CD8-positive, alpha-beta memory T cell (primary cell): ENCODE data around the gene ADGRD2. TPM values are rescaled to one million over a fixed set of nuclear protein-coding genes. Genes with fewer than 3 reads are reported as not detected.
"Not testable (repeated sequence)": the region's sequence is repeated elsewhere in the genome, so short reads cannot be mapped to it uniquely, and the experiment has no call there.

Experiments
- CTCF ChIA-PET: fragments of 350-600 bp; sonication (Branson Sonifier 250); formaldehyde crosslinking; loops from one replicate; lab custom pipeline; 2021; ENCODE audit warnings: antibody characterized with exemption; lab: Charles Lee
- POLR2A ChIA-PET: fragments of 350-600 bp; sonication (Branson Sonifier 250); formaldehyde crosslinking; loops from one replicate; lab custom pipeline; 2021; ENCODE audit warnings: antibody characterized with exemption; lab: Charles Lee
- DNase-seq, 5 donors: peaks; one replicate each; pipeline versions ENCODE4 v3.0.0 to v3.0.0-alpha.2; 2020 to 2022; ENCODE audit warnings: mixed read lengths in 1 of 5
- H3K27ac ChIP-seq: one replicate; pipeline ENCODE4 v1.7.0; 2013; ENCODE audit warnings: low read depth, mild to moderate bottlenecking, low read length, moderate library complexity
- H3K27me3 ChIP-seq: 2 replicates; pipeline ENCODE4 v1.7.0; 2013; ENCODE audit warnings: low read length, mild to moderate bottlenecking; ENCODE audit not compliant: insufficient read depth, poor library complexity, severe bottlenecking
- H3K36me3 ChIP-seq: 2 replicates; pipeline ENCODE4 v1.7.0; 2013; ENCODE audit warnings: mild to moderate bottlenecking, low read length, moderate library complexity; ENCODE audit not compliant: insufficient read depth
- H3K4me1 ChIP-seq: 2 replicates; pipeline ENCODE4 v1.7.0; 2013; ENCODE audit warnings: mild to moderate bottlenecking, low read length, moderate library complexity; ENCODE audit not compliant: insufficient read depth
- H3K4me3 ChIP-seq: 2 replicates; pipeline ENCODE4 v1.7.0; 2013; ENCODE audit warnings: mild to moderate bottlenecking, low read length
- H3K9me3 ChIP-seq: 2 replicates; pipeline ENCODE4 v1.7.0; 2013; ENCODE audit warnings: mild to moderate bottlenecking, low read length
- H3K27ac Mint-ChIP-seq, 8 donors: one replicate each; pipeline ENCODE4 v1.8.0; 2020 to 2021; ENCODE audit warnings: mixed read lengths in 8 of 8, mild to moderate bottlenecking in 6 of 8, inconsistent platforms in 3 of 8, moderate library complexity in 3 of 8
- H3K27me3 Mint-ChIP-seq, 2 donors: one replicate each; pipeline ENCODE4 v1.8.0; 2020 to 2021; ENCODE audit warnings: mixed read lengths in 2 of 2, mild to moderate bottlenecking in 1 of 2, moderate library complexity in 1 of 2
- H3K36me3 Mint-ChIP-seq, 3 donors: one replicate each; pipeline ENCODE4 v1.8.0; 2020 to 2021; ENCODE audit warnings: mixed read lengths in 3 of 3, inconsistent platforms in 1 of 3, mild to moderate bottlenecking in 1 of 3
- H3K4me1 Mint-ChIP-seq, 3 donors: one replicate each; pipeline ENCODE4 v1.8.0; 2020 to 2021; ENCODE audit warnings: mixed read lengths in 3 of 3, inconsistent platforms in 1 of 3, mild to moderate bottlenecking in 1 of 3
- H3K4me3 Mint-ChIP-seq, 7 donors: one replicate each; pipeline ENCODE4 v1.8.0; 2020 to 2021; ENCODE audit warnings: mixed read lengths in 7 of 7, mild to moderate bottlenecking in 6 of 7, moderate library complexity in 4 of 7, inconsistent platforms in 2 of 7
- H3K9me3 Mint-ChIP-seq, 5 donors: one replicate each; pipeline ENCODE4 v1.8.0; 2020 to 2022; ENCODE audit warnings: mixed read lengths in 5 of 5, mild to moderate bottlenecking in 3 of 5, moderate library complexity in 2 of 5, inconsistent platforms in 1 of 5
- polyA plus RNA-seq: library from polyadenylated mRNA; unstranded; fragments of 300-500 nt; fragmentation: Illumina TruSeq; gene quantifications from one replicate; pipeline ENCODE4 v1.2.3, GENCODE V29; 2021
- total RNA-seq, 2 experiments: library from RNA; stranded (reverse); gene quantifications; one replicate each; pipeline ENCODE4 v1.2.3, GENCODE V29; 2021

ADGRD2 gene
- total and polyA plus RNA-seq, 3 experiments from 2014 or later, result not detected

DNA sequence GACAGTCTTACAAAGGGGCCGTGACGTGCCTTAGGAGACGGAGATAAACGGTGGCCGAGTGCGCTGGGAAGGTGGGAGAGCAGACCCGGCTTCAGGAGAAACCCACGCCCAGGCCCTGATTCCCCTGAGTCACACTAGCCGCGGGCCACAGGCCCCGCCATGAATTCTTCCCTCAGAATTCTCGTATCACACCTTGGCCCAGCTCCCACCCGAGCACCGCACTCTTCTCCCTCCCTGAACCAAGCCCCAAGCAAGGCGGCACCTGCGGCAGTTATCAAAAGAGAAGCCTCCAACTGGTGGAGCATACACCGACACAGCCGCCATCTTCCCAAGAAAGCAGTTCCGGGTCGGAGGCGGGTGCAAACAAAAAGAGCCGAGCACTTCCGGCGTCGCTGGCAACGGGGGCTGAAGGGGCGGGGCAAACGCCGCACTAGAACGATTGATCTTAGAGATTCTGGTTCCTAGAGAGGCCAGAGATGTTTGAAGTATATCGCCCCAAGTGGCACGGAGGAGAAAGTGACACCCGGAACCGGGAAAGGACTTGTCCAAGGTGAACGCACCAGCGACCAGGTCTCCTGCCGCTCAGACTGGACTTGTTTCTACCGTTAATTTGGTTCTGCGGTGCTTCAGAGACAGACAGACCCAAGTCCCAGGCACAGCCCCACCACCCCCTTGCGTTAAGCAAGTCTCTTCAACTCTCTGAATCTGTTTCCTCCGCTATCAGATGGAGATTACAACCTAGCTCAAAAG, 35.0 kb upstream of the ADGRD2 start, which contains the start of gene PSMB7:
Gene PSMB7, minus strand, starts transcription at position 341 of the 750 bp plus-strand sequence. Its CDS starts 17 bp downstream, at position 324.
- H3K27ac ChIP-seq, result peak within 1 kb of the TSS; percentile 78
- H3K9me3 ChIP-seq, result no peaks in the 10 kb centered on the region
- peaks cover 31% of the 10 kb centered on the region for H3K36me3 ChIP-seq
- H3K9me3 Mint-ChIP-seq, result peaks cover 0 to 4% (median 2%) of the 10 kb centered on the region in 5 donors
- H3K27ac Mint-ChIP-seq, result peak within 1 kb of the TSS; percentile 82 to 98 (median 97)
- no peaks in the 10 kb centered on the region for H3K27me3 Mint-ChIP-seq
- H3K4me3 Mint-ChIP-seq, result peak within 1 kb of the TSS; percentile 95 to 99 (median 98)
- ChIA-PET CTCF (interaction anchor here (1.2 kb wide), 1 partner anchor 18 kb away, joined by 3 read pairs; no protein-coding TSS in a partner anchor), POLR2A (interaction anchor here (0.8 kb wide), 1 partner anchor 206 kb away, joined by 3 read pairs; no protein-coding TSS in a partner anchor)
- H3K27me3 ChIP-seq, result no peaks in the 10 kb centered on the region
- H3K36me3 Mint-ChIP-seq, result peaks cover 6 to 44% (median 24%) of the 10 kb centered on the region in 3 donors
- peak; percentile 94 to 98 (median 96) for DNase-seq
- H3K4me3 ChIP-seq, result peak within 1 kb of the TSS; percentile 83
- H3K4me1 ChIP-seq, result peaks cover 17% of the 10 kb centered on the region
- peaks cover 38 to 49% (median 48%) of the 10 kb centered on the region in 3 donors for H3K4me1 Mint-ChIP-seq

GRCh38 chr9:124415852-124416484, 34.3 kb upstream of the ADGRD2 start:
- peak overlapping the region; percentile 95 to 99 (median 98) for H3K4me3 Mint-ChIP-seq
- no peaks in the 10 kb centered on the region for H3K9me3 ChIP-seq
- H3K36me3 Mint-ChIP-seq, result peaks cover 6 to 38% (median 22%) of the 10 kb centered on the region in 3 donors
- H3K4me3 ChIP-seq, result peak overlapping the region; percentile 44
- no peak overlapping the region for H3K27ac ChIP-seq
- no peaks in the 10 kb centered on the region for H3K27me3 ChIP-seq
- H3K36me3 ChIP-seq, result peaks cover 26% of the 10 kb centered on the region
- peak overlapping the region in 5 of 8 donors; percentile 82 to 98 (median 97) for H3K27ac Mint-ChIP-seq
- no peaks in the 10 kb centered on the region for H3K27me3 Mint-ChIP-seq
- ChIA-PET POLR2A (no interaction called here), CTCF (no interaction called here)
- H3K9me3 Mint-ChIP-seq, result peaks cover 0 to 4% (median 2%) of the 10 kb centered on the region in 5 donors
- DNase-seq, result no peak
- peaks cover 36 to 49% (median 47%) of the 10 kb centered on the region in 3 donors for H3K4me1 Mint-ChIP-seq
- H3K4me1 ChIP-seq, result peaks cover 17% of the 10 kb centered on the region

DNA sequence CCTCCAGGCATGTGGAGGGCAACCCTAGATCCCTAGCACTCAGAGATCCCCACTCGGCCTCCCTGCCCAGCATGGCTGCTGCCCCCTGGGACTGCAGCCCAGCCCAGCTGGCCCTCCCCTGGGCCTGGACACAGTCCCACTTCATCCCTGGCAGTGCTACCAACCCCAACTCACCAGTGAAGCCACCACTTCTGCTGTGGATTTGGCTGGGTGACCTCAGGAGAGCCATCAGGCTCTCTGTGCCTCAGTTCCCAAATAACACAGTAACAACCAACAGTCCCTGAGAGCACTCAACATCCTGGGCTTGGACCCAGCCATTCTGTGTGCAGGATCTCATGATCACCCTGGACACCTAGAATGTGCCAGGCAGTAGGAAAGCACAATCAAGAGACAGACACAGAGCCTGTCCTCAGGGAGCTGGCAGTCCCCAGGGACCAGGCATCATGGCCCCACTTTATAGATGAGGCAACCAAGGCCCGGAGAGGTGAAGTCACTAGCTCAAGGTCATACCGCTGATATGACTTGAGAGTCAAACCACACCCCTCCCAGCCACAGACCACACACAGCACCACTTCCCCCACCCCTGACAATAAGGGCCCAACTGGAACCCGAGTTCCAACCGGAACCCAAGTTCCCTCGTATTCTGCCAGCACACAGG, 30.3 kb upstream of the ADGRD2 start:
- Histone ChIP-seq H3K9me3 (no peaks in the 10 kb centered on the region), H3K4me3 (no peak overlapping the region), H3K27ac (no peak overlapping the region), H3K27me3 (no peaks in the 10 kb centered on the region), H3K36me3 (no peaks in the 10 kb centered on the region), H3K4me1 (peaks cover 5% of the 10 kb centered on the region)
- peaks cover 15 to 26% (median 19%) of the 10 kb centered on the region in 3 donors for H3K4me1 Mint-ChIP-seq
- H3K27me3 Mint-ChIP-seq, result peaks cover 0 to 6% of the 10 kb centered on the region in 2 donors
- peaks cover 0 to 4% (median 2%) of the 10 kb centered on the region in 5 donors for H3K9me3 Mint-ChIP-seq
- peak overlapping the region in 3 of 8 donors; percentile 24 to 81 (median 26) for H3K27ac Mint-ChIP-seq
- CTCF ChIA-PET, result interaction anchor here (1.2 kb wide), 1 partner anchor 11 kb away, joined by 4 read pairs; no protein-coding TSS in a partner anchor
- no peak for DNase-seq
- H3K4me3 Mint-ChIP-seq, result no peak overlapping the region
- POLR2A ChIA-PET, result no interaction called here
- peaks cover 0 to 4% (median 2%) of the 10 kb centered on the region in 3 donors for H3K36me3 Mint-ChIP-seq

GRCh38 chr9:124420991-124421543, 29.2 kb upstream of the ADGRD2 start:
- H3K36me3 ChIP-seq, result no peaks in the 10 kb centered on the region
- H3K9me3 Mint-ChIP-seq, result no peaks in the 10 kb centered on the region
- no peak for DNase-seq
- H3K9me3 ChIP-seq, result no peaks in the 10 kb centered on the region
- H3K4me1 ChIP-seq, result no peaks in the 10 kb centered on the region
- H3K27me3 Mint-ChIP-seq, result peaks cover 0 to 6% of the 10 kb centered on the region in 2 donors
- H3K27me3 ChIP-seq, result no peaks in the 10 kb centered on the region
- H3K4me1 Mint-ChIP-seq, result peaks cover 8 to 18% (median 12%) of the 10 kb centered on the region in 3 donors
- no peak overlapping the region for H3K4me3 ChIP-seq
- H3K36me3 Mint-ChIP-seq, result no peaks in the 10 kb centered on the region
- H3K27ac Mint-ChIP-seq, result no peak overlapping the region
- no peak overlapping the region for H3K4me3 Mint-ChIP-seq
- CTCF ChIA-PET, result no interaction called here
- POLR2A ChIA-PET, result no interaction called here
- H3K27ac ChIP-seq, result no peak overlapping the region

DNA sequence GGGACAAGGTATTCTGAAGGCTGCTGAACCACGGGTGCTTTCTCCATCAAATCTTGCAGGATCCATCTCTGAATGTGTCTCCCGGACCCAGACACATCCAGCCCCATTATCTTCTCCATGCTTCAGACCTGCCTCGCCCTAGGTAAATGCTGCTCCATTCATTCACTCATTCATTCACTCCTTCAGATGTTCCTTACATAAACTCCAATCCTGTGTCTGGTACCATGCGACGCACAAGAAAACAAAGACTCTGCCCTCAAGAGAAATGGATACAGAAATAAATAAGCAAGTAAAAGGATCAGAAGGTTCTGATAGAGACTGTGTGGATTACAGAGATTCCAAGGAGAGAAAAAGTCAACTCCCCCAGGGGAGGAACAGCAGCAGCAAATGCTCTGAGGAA, 27.1 kb upstream of the ADGRD2 start:
- Mint-ChIP-seq H3K4me1 (peaks cover 8 to 18% (median 12%) of the 10 kb centered on the region in 3 donors), H3K4me3 (no peak overlapping the region), H3K9me3 (no peaks in the 10 kb centered on the region), H3K36me3 (no peaks in the 10 kb centered on the region), H3K27ac (no peak overlapping the region), H3K27me3 (peaks cover 0 to 6% of the 10 kb centered on the region in 2 donors)
- Histone ChIP-seq H3K4me1 (no peaks in the 10 kb centered on the region), H3K36me3 (no peaks in the 10 kb centered on the region), H3K27ac (no peak overlapping the region), H3K4me3 (no peak overlapping the region), H3K9me3 (no peaks in the 10 kb centered on the region), H3K27me3 (no peaks in the 10 kb centered on the region)
- ChIA-PET CTCF (no interaction called here), POLR2A (no interaction called here)
- DNase-seq, result no peak

GRCh38 chr9:124423591-124423990, 26.7 kb upstream of the ADGRD2 start:
- H3K4me3 ChIP-seq, result no peak overlapping the region
- no peaks in the 10 kb centered on the region for H3K4me1 ChIP-seq
- no peaks in the 10 kb centered on the region for H3K9me3 Mint-ChIP-seq
- H3K4me1 Mint-ChIP-seq, result peaks cover 7 to 17% (median 12%) of the 10 kb centered on the region in 3 donors
- H3K27ac ChIP-seq, result no peak overlapping the region
- H3K27ac Mint-ChIP-seq, result no peak overlapping the region
- no peaks in the 10 kb centered on the region for H3K36me3 ChIP-seq
- peaks cover 0 to 6% of the 10 kb centered on the region in 2 donors for H3K27me3 Mint-ChIP-seq
- no peaks in the 10 kb centered on the region for H3K27me3 ChIP-seq
- no peak for DNase-seq
- no peak overlapping the region for H3K4me3 Mint-ChIP-seq
- no peaks in the 10 kb centered on the region for H3K9me3 ChIP-seq
- H3K36me3 Mint-ChIP-seq, result no peaks in the 10 kb centered on the region
- ChIA-PET CTCF (no interaction called here), POLR2A (no interaction called here)

GRCh38 chr9:124425733-124426132, 24.5 kb upstream of the ADGRD2 start:
- CTCF ChIA-PET, H3K4me3 Mint-ChIP-seq, H3K4me3 ChIP-seq, H3K27me3 Mint-ChIP-seq, H3K36me3 Mint-ChIP-seq, H3K36me3 ChIP-seq, H3K4me1 ChIP-seq, H3K9me3 ChIP-seq, H3K9me3 Mint-ChIP-seq, H3K27me3 ChIP-seq, POLR2A ChIA-PET, H3K27ac Mint-ChIP-seq, DNase-seq, H3K27ac ChIP-seq, H3K4me1 Mint-ChIP-seq: not testable (repeated sequence)
